K562 (cell line): ENCODE results near the gene ASPDH. TPM values are rescaled to one million over a fixed set of nuclear protein-coding genes. Genes with fewer than 3 reads are reported as not detected.

ENCODE experiments used
- ATAC-seq: fragments of 200-7000 bp; cut with Tn5 transposase; 3 replicates; pipeline ENCODE4 v1.9.1; 2020; ENCODE audit warnings: moderate library complexity
- BruUV-seq: library from RNA; stranded (reverse); fragments of 400-500 nt; replicated peaks from 2 replicates; lab custom pipeline; 2021; lab: Mats Ljungman, UMichigan
- CTCF ChIA-PET: fragments of 300-600 bp; formaldehyde crosslinking; extraction: SDS; loops from one replicate; lab custom pipeline; 2021; ENCODE audit warnings: low intra/inter-chr PET ratio; lab: Yijun Ruan, JAX
- POLR2A ChIA-PET: fragments of 300-600, 350-650 bp; sonication (Branson Sonifier 250); formaldehyde crosslinking; extraction: SDS; loops from one replicate; lab custom pipeline; 2021; ENCODE audit warnings: antibody characterized with exemption, inconsistent platforms; lab: Yijun Ruan, JAX
- DNase-seq, 4 experiments: peaks; one replicate each; pipeline versions ENCODE4 v3.0.0 to v3.0.0-alpha.2; 2011 to 2018; ENCODE audit warnings: low spot score in 3 of 4, mixed read lengths in 3 of 4; ENCODE audit errors: extremely low read depth in 1 of 4
- FAIRE-seq: peaks from 2 replicates; lab custom pipeline; 2011; peaks lifted over from hg19 to GRCh38; lab: Jason Lieb, UNC
- H2AFZ ChIP-seq: 2 replicates; pipeline ENCODE4 v1.6.0; 2011; ENCODE audit warnings: low read depth, low read length, control low read depth, inconsistent platforms
- H3K27ac ChIP-seq: fragments of 200-600 bp; 3 replicates; pipeline ENCODE4 v1.8.0; 2011; ENCODE audit warnings: low read depth, mild to moderate bottlenecking, control low read depth, inconsistent platforms, low read length, moderate library complexity, mixed read lengths; ENCODE audit errors: extremely low read depth
- H3K27me3 ChIP-seq, 2 experiments: fragments of 300-600 bp in 1 of 2; 2 replicates in 1 of 2; 3 replicates in 1 of 2; pipeline versions ENCODE4 v1.6.0 to v1.8.0; 2011; ENCODE audit warnings: inconsistent platforms in 2 of 2, low read length in 2 of 2, mild to moderate bottlenecking in 1 of 2, mixed read lengths in 1 of 2, moderate library complexity in 1 of 2; ENCODE audit not compliant: control insufficient read depth in 2 of 2, insufficient read depth in 2 of 2
- H3K36me3 ChIP-seq: fragments of 300-600 bp; 3 replicates; pipeline ENCODE4 v1.8.0; 2011; ENCODE audit warnings: mild to moderate bottlenecking, low read length, inconsistent platforms; ENCODE audit not compliant: control insufficient read depth, insufficient read depth
- H3K4me1 ChIP-seq, 2 experiments: fragments of 200-600 bp in 1 of 2; replicated peaks in 1 of 2; 2 replicates in 1 of 2; 3 replicates in 1 of 2; pipeline versions ENCODE4 v1.5.1 to v1.8.0; 2011; ENCODE audit warnings: inconsistent platforms in 2 of 2, low read length in 2 of 2, mild to moderate bottlenecking in 1 of 2, mixed read lengths in 1 of 2, moderate library complexity in 1 of 2; ENCODE audit not compliant: control insufficient read depth in 2 of 2, insufficient read depth in 2 of 2
- H3K4me2 ChIP-seq: 2 replicates; pipeline ENCODE4 v1.6.1; 2011; ENCODE audit warnings: low read length, control low read depth, inconsistent platforms, mixed read lengths; ENCODE audit not compliant: insufficient read depth
- H3K4me3 ChIP-seq: fragments of 200-600 bp; sonication (generic), shearing (Covaris generic); 2 replicates; pipeline ENCODE4 v1.5.1; 2016; ENCODE audit warnings: control low read depth, inconsistent platforms
- H3K79me2 ChIP-seq: fragments of 200-600 bp; 3 replicates; pipeline ENCODE4 v1.8.0; 2011; ENCODE audit warnings: low read length, inconsistent platforms; ENCODE audit not compliant: control insufficient read depth, insufficient read depth
- H3K9ac ChIP-seq, 2 experiments: 2 replicates each; pipeline versions ENCODE4 v1.6.0 to v1.6.1; 2011; ENCODE audit warnings: low read depth in 2 of 2, low read length in 2 of 2, control low read depth in 1 of 2, inconsistent platforms in 1 of 2, mild to moderate bottlenecking in 1 of 2, mixed read lengths in 1 of 2; ENCODE audit not compliant: insufficient read depth in 1 of 2
- H3K9me1 ChIP-seq: one replicate; pipeline ENCODE4 v1.6.0; 2011; ENCODE audit warnings: inconsistent platforms, mild to moderate bottlenecking, low read length, moderate library complexity; ENCODE audit not compliant: control insufficient read depth, insufficient read depth
- H3K9me3 ChIP-seq: replicated peaks from 2 replicates; pipeline ENCODE4 v1.5.1; 2011; ENCODE audit warnings: low read depth, low read length, inconsistent platforms; ENCODE audit not compliant: control insufficient read depth, insufficient read depth
- H4K20me1 ChIP-seq: replicated peaks from 2 replicates; pipeline ENCODE4 v1.6.1; 2011; ENCODE audit warnings: low read length, inconsistent platforms, mixed read lengths; ENCODE audit not compliant: control insufficient read depth, insufficient read depth
- BCOR ChIP-seq: fragments of 450-650 bp; IDR thresholded peaks from 2 replicates; pipeline ENCODE4 v1.6.1; 2016
- HBP1 ChIP-seq: fragments of 450-650 bp; formaldehyde crosslinking; IDR thresholded peaks from 2 replicates; pipeline ENCODE4 v1.4.0; 2022; ENCODE audit warnings: missing genetic modification characterization
- POLR2G ChIP-seq: fragments of 200-400 bp; formaldehyde crosslinking; IDR thresholded peaks from 2 replicates; pipeline ENCODE4 v1.6.1; 2017; ENCODE audit warnings: low read depth, mild to moderate bottlenecking, antibody characterized with exemption, low read length, moderate library complexity
- PPARD ChIP-seq: fragments of 250-450 bp; sonication (Bioruptor Pico); IDR thresholded peaks from 2 replicates; pipeline ENCODE4 v1.8.0; 2022; ENCODE audit warnings: inconsistent platforms, mild to moderate bottlenecking, moderate library complexity
- RBM15 ChIP-seq: fragments of 200-400 bp; formaldehyde crosslinking; IDR thresholded peaks from 2 replicates; pipeline ENCODE4 v1.6.1; 2018; ENCODE audit warnings: mild to moderate bottlenecking, low read length, moderate library complexity; ENCODE audit not compliant: insufficient read depth
- SUPT5H ChIP-seq: fragments of 450-650 bp; IDR thresholded peaks from 2 replicates; pipeline ENCODE4 v1.6.1; 2016
- TOE1 ChIP-seq, 2 experiments: fragments of 450-650 bp in 1 of 2; sonication (generic) in 1 of 2; formaldehyde crosslinking in 1 of 2; IDR thresholded peaks; 2 replicates each; pipeline versions ENCODE4 v1.7.1 to v1.8.0; 2016 to 2022; ENCODE audit warnings: borderline replicate concordance in 2 of 2, mild to moderate bottlenecking in 2 of 2, antibody characterized with exemption in 1 of 2, inconsistent platforms in 1 of 2, low read depth in 1 of 2, missing genetic modification reagents in 1 of 2, moderate library complexity in 1 of 2
- ZFP36 ChIP-seq: fragments of 150-350 bp; IDR thresholded peaks from 2 replicates; pipeline ENCODE4 v1.6.1; 2018; ENCODE audit warnings: low read length, low read depth; ENCODE audit not compliant: partially characterized antibody
- ZNF445 ChIP-seq: fragments of 250-450 bp; sonication (Bioruptor Pico); IDR thresholded peaks from 2 replicates; pipeline ENCODE4 v1.4.0; 2020; ENCODE audit warnings: low read depth, mild to moderate bottlenecking, moderate library complexity
- ZNF740 ChIP-seq, 3 experiments: fragments of 200-800 bp in 1 of 3; sonication (Bioruptor generic) in 1 of 3; sonication (generic) in 1 of 3; formaldehyde crosslinking in 1 of 3; IDR thresholded peaks; 2 replicates each; pipeline versions ENCODE4 v1.6.1 to v1.8.0; 2016 to 2022; ENCODE audit warnings: mild to moderate bottlenecking in 2 of 3, missing compliant biosample characterization in 2 of 3, missing genetic modification characterization in 2 of 3, missing genetic modification reagents in 1 of 3
- WGBS: fragments of 100-300 bp; shearing (Covaris generic); methylation state at CpG from one replicate; pipeline ENCODE4 v1.1.6; 2016; ENCODE audit warnings: low coverage, mixed read lengths; ENCODE audit not compliant: insufficient coverage; ENCODE audit errors: missing lambda C conversion rate; 5-methylcytosine and 5-hydroxymethylcytosine counted together
- in situ Hi-C: fragments of 300-500 bp; cut with MboI; formaldehyde crosslinking; loops from 4 replicates; pipeline ENCODE4 v1.15.0; 2018; ENCODE audit warnings: inconsistent platforms, mixed read lengths
- intact Hi-C: fragments of 100-400 bp; cut with micrococcal nuclease; formaldehyde crosslinking; loops from 2 replicates; pipeline ENCODE4 v1.14.2; 2022
- polyA plus RNA-seq, 8 experiments: library from polyadenylated mRNA; depleted of rRNA in 4 of 8; stranded (reverse) in 5 of 8; unstranded in 3 of 8; fragments of >200 nt; fragmentation: Nextera tagmentation in 2 of 8; fragmentation: Illumina TruSeq in 1 of 8; extraction: Ambion mirVana in 2 of 8; extraction: Trizol in 1 of 8; gene quantifications; 2 replicates each; pipeline versions ENCODE4 v1.2.1 to v1.2.3, GENCODE V29; 2011 to 2014; ENCODE audit warnings: inconsistent platforms in 1 of 8, missing spikeins in 1 of 8
- total RNA-seq, 7 experiments: library from RNA; depleted of rRNA in 6 of 7; stranded (reverse); fragments of >200 nt in 6 of 7; fragmentation: Illumina TruSeq in 2 of 7; extraction: Trizol in 2 of 7; gene quantifications; 2 replicates each; pipeline versions ENCODE4 v1.2.1 to v1.2.3, GENCODE V29; 2011 to 2021; ENCODE audit warnings: low replicate concordance in 1 of 7

The ASPDH gene
- total and polyA plus RNA-seq, 9 of the 15 experiments (the other 6 are each of a cell fraction or from before 2014, with no cell fraction given): not detected

- TF ChIP-seq RBM15: no peak
- no peak for TF ChIP-seq ZNF445 (CRISPR knock-in tag)
- peak; percentile 57; the same call in 1 of the 2 replicates for TF ChIP-seq POLR2G
- TF ChIP-seq, all 486 proteins: peak for 6
These were observed 844 bp upstream of the ASPDH start (continued) for GRCh38 chr19:50514346-50515167.

GRCh38 chr19:50512999-50513745 is 541 bp downstream of the ASPDH start:
- H3K4me3 ChIP-seq: no peak overlapping the region
- no peak overlapping the region for H3K4me2 ChIP-seq
- H3K79me2 ChIP-seq: no peaks in the 10 kb centered on the region; the same call in 2 of the 3 replicates
- intact Hi-C loops (no loop called here), in situ Hi-C loops (no loop called here)
- no peaks in the 10 kb centered on the region for H3K27me3 ChIP-seq
- BruUV-seq: no TSS peak
- no peak for ATAC-seq
- H3K9me3 ChIP-seq: no peaks in the 10 kb centered on the region
- no peak overlapping the region for H2AFZ ChIP-seq
- peak overlapping the region in 1 of 2 experiments; percentile 52; a peak in 2 of 4 replicates for H3K9ac ChIP-seq
- H3K4me1 ChIP-seq: peaks cover 5 to 68% of the 10 kb centered on the region in 2 experiments; a peak in 4 of 5 replicates
- ChIA-PET POLR2A (interaction anchor here (1.0 kb wide), 1 partner anchor 180 kb away, joined by 3 read pairs; no protein-coding TSS in a partner anchor), CTCF (no interaction called here)
- WGBS: 80% methylated on average over 8 of the region's 12 CpGs
- H3K36me3 ChIP-seq: no peaks in the 10 kb centered on the region
- no peak for FAIRE-seq
- H4K20me1 ChIP-seq: no peaks in the 10 kb centered on the region
- H3K27ac ChIP-seq: no peak overlapping the region
- DNase-seq: no peak
- TF ChIP-seq HBP1: 0 out of 2 replicates have a peak, but pooled peaks have one; percentile 13
- 0 out of 2 replicates have a peak, but pooled peaks have one; percentile 24 for TF ChIP-seq SUPT5H
- 0 out of 2 replicates have a peak, but pooled peaks have one; percentile 12 for TF ChIP-seq ZNF740 (CRISPR knock-in tag; IDR thresholded peaks at IDR 0.05)
- TF ChIP-seq ZNF740 (tag; IDR thresholded peaks at IDR 0.05): no peak
- no peak for TF ChIP-seq PPARD (CRISPR knock-in tag)
- peak; percentile 37 for TF ChIP-seq ZFP36
- TF ChIP-seq BCOR: no peak
- TF ChIP-seq TOE1 (IDR thresholded peaks at IDR 0.05; ENCODE audit: borderline replicate concordance): no peak
- TF ChIP-seq TOE1 (CRISPR knock-in tag; IDR thresholded peaks at IDR 0.05; ENCODE audit: borderline replicate concordance, low read depth): no peak
- TF ChIP-seq, all 486 proteins: peak for 4
- peaks cover 4% of the 10 kb centered on the region for H3K9me1 ChIP-seq
